Non-pigmented ciliary epithelial cell (primary cell): ENCODE results near the gene ZNF853.
"Not testable (repeated sequence)": the region's sequence is repeated elsewhere in the genome, so short reads cannot be mapped to it uniquely, and the experiment has no call there.

Experiments used
- DNase-seq: peaks from one replicate; pipeline ENCODE4 v3.0.0-alpha.2; 2010; ENCODE audit warnings: low read depth

The ZNF853 gene

GRCh38 chr7:6614953-6615722 lies at the start of gene ZNF853:
TSS of gene ZNF853 (plus strand) at chr7:6615610. CDS start at chr7:6616175, 565 bp downstream.
- no peak for DNase-seq

GRCh38 chr7:6565655-6566054 lies 49.8 kb upstream of the ZNF853 start:
- DNase-seq = no peak

- DNase-seq = no peak
These were observed 47.5 kb upstream of the ZNF853 start for GRCh38 chr7:6567886-6568285.

- no peak for DNase-seq
These were observed 44.1 kb upstream of the ZNF853 start for GRCh38 chr7:6571160-6571779.

GRCh38 chr7:6575281-6576023 lies 40.0 kb upstream of the ZNF853 start:
- no peak for DNase-seq

GRCh38 chr7:6576024-6576866 lies 39.2 kb upstream of the ZNF853 start:
- DNase-seq = no peak

GRCh38 chr7:6576867-6577368 lies 38.5 kb upstream of the ZNF853 start:
- not testable (repeated sequence) for DNase-seq

- peak; percentile 47 for DNase-seq
These were observed 37.9 kb upstream of the ZNF853 start, which contains the start of gene ZDHHC4 for GRCh38 chr7:6577369-6578113. TSS of gene ZDHHC4 (plus strand) at chr7:6577454. CDS start at chr7:6580562, 3,108 bp downstream.

GRCh38 chr7:6578114-6579084 lies 37.0 kb upstream of the ZNF853 start:
- no peak for DNase-seq

- DNase-seq = no peak
These were observed 36.0 kb upstream of the ZNF853 start for GRCh38 chr7:6579446-6579845.

GRCh38 chr7:6585746-6586432 lies 29.5 kb upstream of the ZNF853 start:
- DNase-seq = not testable (repeated sequence)

GRCh38 chr7:6588566-6588965 lies 26.8 kb upstream of the ZNF853 start:
- DNase-seq = no peak

- no peak for DNase-seq
These were observed 26.1 kb upstream of the ZNF853 start for GRCh38 chr7:6589151-6589828.

- DNase-seq = no peak
These were observed 25.4 kb upstream of the ZNF853 start, which contains the start of gene INTS15 for GRCh38 chr7:6589829-6590644. TSS of gene INTS15 (plus strand) at chr7:6590021. CDS start at chr7:6590284, 263 bp downstream.

- DNase-seq = no peak
These were observed 24.7 kb upstream of the ZNF853 start for GRCh38 chr7:6590645-6591110.

- no peak for DNase-seq
These were observed 15.3 kb upstream of the ZNF853 start for GRCh38 chr7:6600093-6600492.

- DNase-seq = no peak
These were observed 11.0 kb upstream of the ZNF853 start for GRCh38 chr7:6604458-6604857.
